ENCODE data around the gene LARGE1. TPM values are rescaled to one million over a fixed set of nuclear protein-coding genes. Genes with fewer than 3 reads are reported as not detected.

Gene LARGE1
- total RNA-seq, 1 donor from 2014 or later = 2.4 TPM

GRCh38 chr22:33886696-33887095 lies 33.6 kb downstream of the LARGE1 start:
- no peak for DNase-seq (ENCODE audit: low read depth)
- H3K27me3 ChIP-seq (ENCODE audit: control insufficient read depth, insufficient read depth, low read length) = no peaks in the 10 kb centered on the region
- no peaks in the 10 kb centered on the region for H3K36me3 ChIP-seq (ENCODE audit: control insufficient read depth, insufficient read depth, low read length)
- FAIRE-seq = no peak
- no peak for TF ChIP-seq CTCF (IDR thresholded peaks at IDR 0.05; ENCODE audit: insufficient read depth, low read length, severe bottlenecking)
- no peak overlapping the region for H3K4me3 ChIP-seq (ENCODE audit: low read depth, low read length)

GRCh38 chr22:33884829-33885228 lies 35.4 kb downstream of the LARGE1 start:
- no peaks in the 10 kb centered on the region for H3K27me3 ChIP-seq (ENCODE audit: control insufficient read depth, insufficient read depth, low read length)
- no peaks in the 10 kb centered on the region for H3K36me3 ChIP-seq (ENCODE audit: control insufficient read depth, insufficient read depth, low read length)
- no peak overlapping the region for H3K4me3 ChIP-seq (ENCODE audit: low read depth, low read length)
- no peak for FAIRE-seq
- no peak for DNase-seq (ENCODE audit: low read depth)
- TF ChIP-seq CTCF (IDR thresholded peaks at IDR 0.05; ENCODE audit: insufficient read depth, low read length, severe bottlenecking) = no peak

- Histone ChIP-seq H3K27me3 (ENCODE audit: control insufficient read depth, insufficient read depth, low read length) (no peaks in the 10 kb centered on the region), H3K4me3 (ENCODE audit: low read depth, low read length) (no peak overlapping the region), H3K36me3 (ENCODE audit: control insufficient read depth, insufficient read depth, low read length) (no peaks in the 10 kb centered on the region)
- TF ChIP-seq CTCF (IDR thresholded peaks at IDR 0.05; ENCODE audit: insufficient read depth, low read length, severe bottlenecking) = no peak
- FAIRE-seq = no peak
- DNase-seq (ENCODE audit: low read depth) = no peak
Observed at GRCh38 chr22:33883961-33884808, 36.1 kb downstream of the LARGE1 start.

GRCh38 chr22:33883561-33883960 lies 36.7 kb downstream of the LARGE1 start:
- Histone ChIP-seq H3K4me3 (ENCODE audit: low read depth, low read length) (no peak overlapping the region), H3K27me3 (ENCODE audit: control insufficient read depth, insufficient read depth, low read length) (no peaks in the 10 kb centered on the region), H3K36me3 (ENCODE audit: control insufficient read depth, insufficient read depth, low read length) (no peaks in the 10 kb centered on the region)
- peak; percentile 32 for FAIRE-seq
- no peak for TF ChIP-seq CTCF (IDR thresholded peaks at IDR 0.05; ENCODE audit: insufficient read depth, low read length, severe bottlenecking)
- DNase-seq (ENCODE audit: low read depth) = peak; percentile 68

GRCh38 chr22:33882991-33883390 lies 37.3 kb downstream of the LARGE1 start:
- Histone ChIP-seq H3K36me3 (ENCODE audit: control insufficient read depth, insufficient read depth, low read length) (no peaks in the 10 kb centered on the region), H3K4me3 (ENCODE audit: low read depth, low read length) (no peak overlapping the region), H3K27me3 (ENCODE audit: control insufficient read depth, insufficient read depth, low read length) (no peaks in the 10 kb centered on the region)
- TF ChIP-seq CTCF (IDR thresholded peaks at IDR 0.05; ENCODE audit: insufficient read depth, low read length, severe bottlenecking) = no peak
- FAIRE-seq (no peak), DNase-seq (ENCODE audit: low read depth) (no peak)

GRCh38 chr22:33880986-33881385 lies 39.3 kb downstream of the LARGE1 start:
- no peaks in the 10 kb centered on the region for H3K27me3 ChIP-seq (ENCODE audit: control insufficient read depth, insufficient read depth, low read length)
- no peaks in the 10 kb centered on the region for H3K36me3 ChIP-seq (ENCODE audit: control insufficient read depth, insufficient read depth, low read length)
- TF ChIP-seq CTCF (IDR thresholded peaks at IDR 0.05; ENCODE audit: insufficient read depth, low read length, severe bottlenecking) = no peak
- DNase-seq (ENCODE audit: low read depth) (no peak), FAIRE-seq (no peak)
- H3K4me3 ChIP-seq (ENCODE audit: low read depth, low read length) = no peak overlapping the region
